ENCODE results near the gene ARL6IP5.

ARL6IP5 gene

GRCh38 chr3:69103123-69103522 lies 18.4 kb downstream of the ARL6IP5 start:
- H3K4me3 ChIP-seq (replicated peaks; ENCODE audit: low read depth, low read length): no peak overlapping the region
- DNase-seq (ENCODE audit: extremely low read depth, low read depth): no peak
- no peak for TF ChIP-seq CTCF (IDR thresholded peaks at IDR 0.05; ENCODE audit: low read depth, low read length, missing control alignments)

- TF ChIP-seq CTCF (IDR thresholded peaks at IDR 0.05; ENCODE audit: low read depth, low read length, missing control alignments): no peak
- DNase-seq (ENCODE audit: extremely low read depth, low read depth): no peak
- no peak overlapping the region for H3K4me3 ChIP-seq (replicated peaks; ENCODE audit: low read depth, low read length)
These were observed 19.8 kb downstream of the ARL6IP5 start for GRCh38 chr3:69104586-69104985.

DNA sequence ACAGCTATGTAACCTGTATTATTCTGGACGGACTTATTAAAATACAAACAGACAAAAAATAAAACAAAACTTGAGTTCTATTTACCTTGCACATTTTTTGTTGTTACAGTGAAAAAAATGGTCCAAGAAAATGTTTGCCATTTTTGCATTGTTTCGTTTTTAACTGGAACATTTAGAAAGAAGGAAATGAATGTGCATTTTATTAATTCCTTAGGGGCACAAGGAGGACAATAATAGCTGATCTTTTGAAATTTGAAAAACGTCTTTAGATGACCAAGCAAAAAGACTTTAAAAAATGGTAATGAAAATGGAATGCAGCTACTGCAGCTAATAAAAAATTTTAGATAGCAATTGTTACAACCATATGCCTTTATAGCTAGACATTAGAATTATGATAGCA lies 20.6 kb downstream of the ARL6IP5 start:
- TF ChIP-seq CTCF (IDR thresholded peaks at IDR 0.05; ENCODE audit: low read depth, low read length, missing control alignments): no peak
- H3K4me3 ChIP-seq (replicated peaks; ENCODE audit: low read depth, low read length): no peak overlapping the region
- no peak for DNase-seq (ENCODE audit: extremely low read depth, low read depth)

- TF ChIP-seq CTCF (IDR thresholded peaks at IDR 0.05; ENCODE audit: low read depth, low read length, missing control alignments): no peak
These were observed 23.1 kb downstream of the ARL6IP5 start for GRCh38 chr3:69107841-69108240.

GRCh38 chr3:69108811-69109210 lies 24.1 kb downstream of the ARL6IP5 start:
- H3K4me3 ChIP-seq (replicated peaks; ENCODE audit: low read depth, low read length): no peak overlapping the region
- no peak for DNase-seq (ENCODE audit: extremely low read depth, low read depth)

More at GRCh38 chr3:69107841-69108240, 23.1 kb downstream of the ARL6IP5 start:
- DNase-seq (ENCODE audit: extremely low read depth, low read depth): no peak
- H3K4me3 ChIP-seq (replicated peaks; ENCODE audit: low read depth, low read length): no peak overlapping the region

DNA sequence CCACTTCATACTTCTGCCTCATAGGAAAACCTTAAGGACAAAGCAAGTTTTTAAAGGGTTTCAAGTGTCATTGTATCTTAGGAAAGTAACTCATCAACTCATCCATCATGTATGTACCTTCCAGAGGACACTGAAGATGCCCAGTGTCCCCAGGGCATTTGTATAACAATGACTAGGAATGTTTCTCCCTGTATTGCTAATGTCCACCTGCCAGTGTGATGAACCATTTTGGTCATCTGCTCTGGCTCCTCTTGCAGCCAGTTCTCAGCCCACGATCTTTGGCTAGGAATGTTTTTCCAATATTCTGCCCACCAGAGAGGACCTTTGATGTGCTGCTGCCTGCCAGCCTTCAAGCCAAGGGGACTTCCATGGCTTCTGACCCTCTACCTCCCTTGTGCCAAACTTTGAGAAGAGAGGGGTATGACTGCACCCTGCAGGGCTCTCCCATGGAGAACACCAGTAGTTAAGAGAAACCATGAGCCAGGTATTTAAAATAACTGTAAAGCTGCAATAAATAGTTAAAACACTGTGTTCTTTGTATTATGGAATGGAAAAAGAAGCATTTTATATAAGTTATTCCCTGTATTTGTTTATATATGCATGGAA lies 26.3 kb downstream of the ARL6IP5 start:
- no peak overlapping the region for H3K4me3 ChIP-seq (replicated peaks; ENCODE audit: low read depth, low read length)
- no peak for DNase-seq (ENCODE audit: extremely low read depth, low read depth)
- no peak for TF ChIP-seq CTCF (IDR thresholded peaks at IDR 0.05; ENCODE audit: low read depth, low read length, missing control alignments)

More at GRCh38 chr3:69108811-69109210, 24.1 kb downstream of the ARL6IP5 start:
- TF ChIP-seq CTCF (IDR thresholded peaks at IDR 0.05; ENCODE audit: low read depth, low read length, missing control alignments): no peak

- no peak overlapping the region for H3K4me3 ChIP-seq (replicated peaks; ENCODE audit: low read depth, low read length)
- DNase-seq (ENCODE audit: extremely low read depth, low read depth): no peak
- no peak for TF ChIP-seq CTCF (IDR thresholded peaks at IDR 0.05; ENCODE audit: low read depth, low read length, missing control alignments)
These were observed 28.8 kb downstream of the ARL6IP5 start for GRCh38 chr3:69113536-69113935.
